ENCODE results near the gene IFT88.

IFT88 gene

GRCh38 chr13:20565115-20565736 lies 1.7 kb upstream of the IFT88 start:
- no peak for DNase-seq

DNA sequence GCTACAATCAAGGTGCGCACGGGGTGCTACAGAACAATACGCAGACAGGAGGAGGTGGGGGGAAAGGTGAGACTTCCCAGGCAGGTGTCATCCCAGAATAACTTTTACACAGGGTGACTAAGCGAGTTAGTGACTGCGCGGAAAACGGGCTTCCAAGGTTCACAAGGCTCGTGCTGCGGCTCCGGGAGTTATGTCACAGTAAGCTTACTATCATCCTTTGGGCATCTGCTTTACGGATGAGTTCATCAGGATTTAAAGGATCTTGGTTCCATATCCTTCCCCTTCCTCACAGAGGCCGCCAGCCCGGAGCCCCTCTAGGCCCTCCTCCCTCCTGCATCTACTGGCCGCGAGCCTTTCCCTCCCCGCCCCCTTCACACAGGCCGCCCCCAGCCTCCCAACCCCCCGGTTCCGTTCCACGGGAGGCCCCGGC lies 474 bp upstream of the IFT88 start:
- no peak for DNase-seq

GRCh38 chr13:20567881-20568528 lies 1.0 kb downstream of the IFT88 start:
- no peak for DNase-seq

DNA sequence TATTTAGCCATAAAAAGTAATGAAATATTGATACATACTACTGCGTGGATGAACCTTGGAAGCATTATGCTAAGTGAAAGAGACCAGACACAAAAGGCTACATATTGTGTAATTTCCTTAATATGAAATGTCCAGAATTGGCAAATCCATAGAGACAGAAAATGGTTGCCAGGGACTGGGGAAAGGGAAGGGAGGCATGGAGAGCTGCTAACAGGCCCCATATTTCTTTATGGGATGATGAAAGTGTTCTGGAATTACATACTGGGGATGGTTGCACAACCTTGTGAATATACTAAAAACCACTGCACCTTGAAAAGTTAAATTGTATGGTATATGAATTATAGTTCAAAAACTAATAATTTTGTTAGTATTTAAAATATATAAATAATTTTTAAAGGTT lies 3.6 kb downstream of the IFT88 start:
- DNase-seq = no peak

- DNase-seq = no peak
Measured at GRCh38 chr13:20571676-20572075, 4.7 kb downstream of the IFT88 start.

DNA sequence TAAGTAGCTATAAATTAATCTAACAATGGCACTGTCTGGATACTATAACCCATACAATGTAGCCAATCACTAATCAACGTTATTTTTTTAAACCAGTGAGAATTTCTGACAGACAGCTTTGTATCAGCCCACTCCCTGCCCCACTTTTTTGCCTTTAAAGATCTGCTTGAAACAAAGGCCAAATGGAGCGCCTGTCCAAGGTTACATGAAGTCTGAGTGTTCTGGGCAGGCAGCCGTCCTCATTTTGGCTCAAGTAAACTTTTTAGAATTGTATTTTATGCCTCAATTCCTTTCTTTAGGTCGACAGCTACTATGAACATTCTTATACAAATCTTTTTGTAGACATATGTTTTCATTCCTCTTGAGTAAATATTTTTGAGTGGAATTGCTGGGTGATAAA lies 6.2 kb downstream of the IFT88 start:
- no peak for DNase-seq

DNA sequence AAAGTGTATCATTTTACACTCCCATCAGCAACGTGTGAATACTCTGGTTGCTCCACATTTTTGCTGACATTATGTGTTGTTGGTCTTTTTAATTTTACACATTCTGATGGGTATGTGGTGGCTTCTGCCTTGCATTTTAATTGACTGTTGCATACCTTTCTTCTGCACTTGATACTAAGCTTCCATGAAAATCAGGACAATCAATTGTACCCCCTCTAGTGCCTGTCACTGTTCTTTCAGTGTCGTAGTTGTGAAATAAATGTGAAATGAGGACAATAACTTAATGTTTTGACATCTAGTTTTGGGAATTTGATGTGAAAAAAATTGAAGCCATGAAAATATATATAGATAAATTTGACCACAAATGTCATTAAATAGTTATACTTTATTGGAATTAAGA lies 6.7 kb downstream of the IFT88 start:
- no peak for DNase-seq

DNA sequence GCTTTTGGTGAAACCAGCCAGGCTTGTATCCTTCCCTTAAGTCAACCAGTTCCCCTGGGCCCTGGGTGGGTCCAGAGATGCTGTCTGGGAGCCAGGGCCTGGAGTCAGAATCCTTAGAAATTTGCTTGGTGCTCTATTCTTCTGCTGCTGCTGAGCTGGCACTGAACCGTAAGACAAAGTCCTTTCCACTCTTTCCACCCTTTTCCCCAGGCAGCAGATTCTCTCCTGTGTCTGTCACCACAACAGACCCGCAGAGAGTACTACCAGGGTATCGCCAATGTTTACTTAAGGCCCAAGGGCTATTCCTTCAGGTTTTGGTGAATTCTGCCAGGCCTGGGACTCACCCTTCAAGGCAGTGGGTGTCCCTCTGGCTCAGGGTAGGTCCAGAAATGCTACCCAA lies 12.2 kb downstream of the IFT88 start:
- DNase-seq = no peak

GRCh38 chr13:20580257-20580656 lies 13.3 kb downstream of the IFT88 start:
- DNase-seq = no peak

- no peak for DNase-seq
Measured at GRCh38 chr13:20582026-20582425, 15.1 kb downstream of the IFT88 start.

GRCh38 chr13:20583803-20584293 lies 16.9 kb downstream of the IFT88 start:
- DNase-seq = no peak

DNA sequence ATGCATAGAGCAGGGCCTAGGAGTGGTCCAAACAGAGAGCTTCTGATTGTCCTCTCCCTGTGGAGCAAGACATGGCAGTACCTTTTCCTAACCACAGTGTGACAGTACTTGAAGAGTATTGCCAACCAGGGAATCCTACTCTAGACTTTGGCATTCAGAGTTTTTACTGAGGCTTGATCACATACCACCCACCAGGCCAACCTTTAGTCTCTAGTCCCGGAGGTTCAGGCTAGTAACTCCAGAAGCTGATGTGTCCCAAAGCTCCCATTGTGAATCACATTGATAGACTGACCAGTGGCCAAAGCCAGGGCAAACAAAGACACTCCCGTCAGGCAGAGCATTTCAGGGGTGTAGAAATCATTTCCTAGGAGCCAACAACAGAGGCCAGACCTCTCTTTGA lies 18.4 kb downstream of the IFT88 start:
- DNase-seq = no peak

- DNase-seq = no peak
Measured at GRCh38 chr13:20588529-20589110, 21.7 kb downstream of the IFT88 start.

DNA sequence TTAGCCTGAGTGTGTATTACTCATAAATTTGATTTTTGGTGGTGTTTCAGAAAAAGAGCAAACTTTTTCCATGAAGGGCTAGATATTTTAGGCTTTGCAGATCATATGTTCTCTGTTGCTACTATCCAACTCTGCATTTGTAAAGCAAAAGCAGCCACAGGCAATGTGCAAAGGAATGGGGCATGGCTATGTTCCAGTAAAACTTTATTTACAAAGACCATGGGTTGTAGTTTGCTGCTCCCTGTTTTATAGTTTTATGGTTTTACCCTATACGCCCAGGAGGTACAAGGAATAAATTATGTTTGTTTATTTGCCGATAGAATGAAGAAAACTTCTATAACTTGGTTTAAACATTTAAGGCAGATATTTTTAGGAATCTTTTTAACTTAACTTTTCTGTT lies 23.6 kb downstream of the IFT88 start:
- DNase-seq = no peak

GRCh38 chr13:20592606-20593005 lies 25.6 kb downstream of the IFT88 start:
- no peak for DNase-seq

- no peak for DNase-seq
Measured at GRCh38 chr13:20594280-20594679, 27.3 kb downstream of the IFT88 start.

GRCh38 chr13:20607015-20607414 lies 40.1 kb downstream of the IFT88 start:
- no peak for DNase-seq

DNA sequence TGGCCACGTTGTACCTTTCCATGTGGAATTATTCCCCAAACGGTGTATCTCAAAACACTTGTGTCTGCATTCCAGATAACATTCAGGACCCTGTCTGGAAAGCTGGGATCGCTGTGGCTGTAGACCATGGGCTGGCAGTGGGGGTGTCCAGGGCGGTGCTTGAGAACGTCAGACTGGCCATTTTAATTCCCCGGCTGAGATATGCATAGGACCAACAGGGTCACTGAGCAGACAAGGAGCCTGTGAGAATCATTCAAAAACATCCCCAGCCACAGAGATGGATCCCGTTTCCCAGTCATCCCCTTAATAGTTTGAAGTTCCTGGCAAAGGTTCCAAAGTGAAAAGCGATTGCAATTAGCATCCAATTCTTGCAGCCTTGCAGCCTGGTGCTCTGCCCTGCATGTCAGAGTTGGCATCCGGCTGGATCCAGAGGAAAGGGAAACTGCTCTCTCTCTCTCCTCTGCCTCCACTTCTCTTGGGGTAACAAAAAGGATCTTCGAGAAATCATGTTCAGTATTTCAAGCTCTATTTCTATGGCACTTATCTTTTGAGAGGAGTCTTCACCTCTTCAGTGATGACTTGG lies 41.6 kb downstream of the IFT88 start:
- DNase-seq = no peak

DNA sequence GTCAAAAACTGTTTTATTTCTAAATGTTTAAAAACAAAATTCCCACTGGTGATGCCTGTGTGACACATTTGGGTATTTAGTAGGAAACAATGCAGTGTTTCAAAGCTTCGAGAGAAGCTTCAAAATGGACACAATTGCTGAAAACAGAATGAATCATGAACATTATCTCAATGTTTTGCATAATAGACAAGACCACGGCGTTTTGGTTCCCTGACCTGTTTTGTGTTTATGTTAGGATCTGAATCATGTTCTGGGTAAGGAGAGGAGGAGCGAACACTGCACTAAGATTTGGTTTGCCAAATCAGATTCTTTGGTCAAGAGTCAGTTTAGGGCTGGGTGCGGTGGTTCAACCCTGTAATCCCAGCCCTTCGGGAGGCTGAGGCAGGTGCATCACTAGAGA lies 42.2 kb downstream of the IFT88 start:
- no peak for DNase-seq

DNA sequence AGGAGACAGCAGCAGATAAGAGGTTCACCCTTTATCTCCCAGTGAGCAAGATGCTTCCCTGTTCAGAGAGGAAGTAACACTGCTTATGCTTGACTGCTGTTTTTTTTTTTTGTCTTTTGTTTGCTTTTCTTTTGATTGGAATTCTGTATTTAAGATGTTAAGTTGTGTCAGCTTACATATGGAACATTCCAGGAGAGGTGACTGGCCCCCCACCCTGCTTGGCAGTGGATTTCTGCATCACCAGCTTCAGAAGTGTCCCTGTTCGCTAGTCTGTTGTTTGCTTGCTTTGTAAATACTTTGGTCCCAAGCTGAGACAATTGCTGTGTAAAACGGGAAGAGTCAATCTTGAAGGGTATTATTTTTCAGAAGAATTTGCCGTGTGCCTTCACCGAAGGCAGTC lies 43.0 kb downstream of the IFT88 start:
- no peak for DNase-seq

GRCh38 chr13:20616059-20616797 lies 49.3 kb downstream of the IFT88 start:
- DNase-seq = no peak

GRCh38 chr13:20623000-20623399 lies 56.0 kb downstream of the IFT88 start:
- DNase-seq = no peak

GRCh38 chr13:20624213-20624612 lies 57.3 kb downstream of the IFT88 start:
- no peak for DNase-seq
